NCI-H2107 treated with DMSO at 0.1 percent for 48 hours (cell line): ENCODE results near the gene FBXL13.
"Not testable (repeated sequence)": the region's sequence is repeated elsewhere in the genome, so short reads cannot be mapped to it uniquely, and the experiment has no call there.

Experiments
- DNase-seq: peaks from one replicate; lab custom pipeline; 2025; ENCODE audit not compliant: unreplicated experiment; lab: John Stamatoyannopoulos, UW

The FBXL13 gene

GRCh38 chr7:103031024-103031423 lies 43.6 kb downstream of the FBXL13 start:
- no peak for DNase-seq

GRCh38 chr7:103025341-103025740 lies 49.3 kb downstream of the FBXL13 start:
- no peak for DNase-seq

- not testable (repeated sequence) for DNase-seq
Measured at GRCh38 chr7:103023578-103023977, 51.0 kb downstream of the FBXL13 start.

GRCh38 chr7:103021490-103021889 lies 53.1 kb downstream of the FBXL13 start:
- DNase-seq, result not testable (repeated sequence)

- not testable (repeated sequence) for DNase-seq
Measured at GRCh38 chr7:103020876-103021275, 53.7 kb downstream of the FBXL13 start.

GRCh38 chr7:103018295-103018694 lies 56.3 kb downstream of the FBXL13 start:
- not testable (repeated sequence) for DNase-seq

- DNase-seq, result no peak
Measured at GRCh38 chr7:103011650-103012049, 62.9 kb downstream of the FBXL13 start.

- no peak for DNase-seq
Measured at GRCh38 chr7:103010211-103010610, 64.4 kb downstream of the FBXL13 start.

GRCh38 chr7:103009466-103010185 lies 65.0 kb downstream of the FBXL13 start:
- no peak for DNase-seq

- no peak for DNase-seq
Measured at GRCh38 chr7:103003004-103003403, 71.6 kb downstream of the FBXL13 start.

GRCh38 chr7:103001210-103001609 lies 73.4 kb downstream of the FBXL13 start:
- DNase-seq, result no peak

- DNase-seq, result no peak
Measured at GRCh38 chr7:102996957-102997356, 77.6 kb downstream of the FBXL13 start.

GRCh38 chr7:102995609-102996008 lies 79.0 kb downstream of the FBXL13 start:
- not testable (repeated sequence) for DNase-seq

GRCh38 chr7:102994567-102994966 lies 80.0 kb downstream of the FBXL13 start:
- DNase-seq, result no peak

- DNase-seq, result no peak
Measured at GRCh38 chr7:102993718-102994029, 80.9 kb downstream of the FBXL13 start.

- no peak for DNase-seq
Measured at GRCh38 chr7:102992938-102993717, 81.5 kb downstream of the FBXL13 start.

- no peak for DNase-seq
Measured at GRCh38 chr7:102992509-102992937, 82.1 kb downstream of the FBXL13 start.

GRCh38 chr7:102991540-102992214 lies 82.9 kb downstream of the FBXL13 start:
- peak; percentile 58 for DNase-seq

- no peak for DNase-seq
Measured at GRCh38 chr7:102991077-102991539, 83.5 kb downstream of the FBXL13 start.

- no peak for DNase-seq
Measured at GRCh38 chr7:102990642-102991041, 84.0 kb downstream of the FBXL13 start.

- no peak for DNase-seq
Measured at GRCh38 chr7:102988631-102989560, 85.7 kb downstream of the FBXL13 start.
